Hepatocyte (in vitro differentiated cells): ENCODE measurements around the gene MRPL14.

Experiments
- EZH2 ChIP-seq: fragments of 200-600 bp; sonication (generic); IDR thresholded peaks from 2 replicates; pipeline ENCODE4 v1.6.1; 2016; ENCODE audit warnings: antibody characterized with exemption, mild to moderate bottlenecking, borderline replicate concordance
- TF ChIP-seq, protein P1 (sequence below): fragments of 200-600 bp; sonication (generic); IDR thresholded peaks from 2 replicates; pipeline ENCODE4 v1.5.1; 2016; ENCODE audit warnings: antibody characterized with exemption, mild to moderate bottlenecking; ENCODE audit not compliant: poor library complexity

DNA sequence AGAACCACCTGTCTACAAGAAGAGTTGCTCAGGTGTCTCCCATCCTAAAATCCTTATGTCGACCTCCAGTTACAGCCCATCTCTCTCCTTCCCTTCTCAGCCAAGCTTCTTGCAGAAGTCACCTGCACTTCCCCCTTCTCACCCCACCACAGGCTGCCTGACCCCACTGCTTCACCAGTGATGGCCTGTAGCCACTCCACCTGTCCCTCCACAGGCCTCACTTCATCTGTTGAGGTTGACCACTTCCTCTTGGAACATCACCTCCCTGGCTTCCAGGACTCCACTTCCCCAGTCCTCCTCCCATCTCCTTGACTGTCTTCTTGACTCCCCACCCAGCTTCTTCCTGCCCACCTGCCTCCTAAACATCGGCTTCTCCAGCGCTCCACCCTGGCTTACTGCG, 25.4 kb downstream of the MRPL14 start:
- TF ChIP-seq, protein P1, sequence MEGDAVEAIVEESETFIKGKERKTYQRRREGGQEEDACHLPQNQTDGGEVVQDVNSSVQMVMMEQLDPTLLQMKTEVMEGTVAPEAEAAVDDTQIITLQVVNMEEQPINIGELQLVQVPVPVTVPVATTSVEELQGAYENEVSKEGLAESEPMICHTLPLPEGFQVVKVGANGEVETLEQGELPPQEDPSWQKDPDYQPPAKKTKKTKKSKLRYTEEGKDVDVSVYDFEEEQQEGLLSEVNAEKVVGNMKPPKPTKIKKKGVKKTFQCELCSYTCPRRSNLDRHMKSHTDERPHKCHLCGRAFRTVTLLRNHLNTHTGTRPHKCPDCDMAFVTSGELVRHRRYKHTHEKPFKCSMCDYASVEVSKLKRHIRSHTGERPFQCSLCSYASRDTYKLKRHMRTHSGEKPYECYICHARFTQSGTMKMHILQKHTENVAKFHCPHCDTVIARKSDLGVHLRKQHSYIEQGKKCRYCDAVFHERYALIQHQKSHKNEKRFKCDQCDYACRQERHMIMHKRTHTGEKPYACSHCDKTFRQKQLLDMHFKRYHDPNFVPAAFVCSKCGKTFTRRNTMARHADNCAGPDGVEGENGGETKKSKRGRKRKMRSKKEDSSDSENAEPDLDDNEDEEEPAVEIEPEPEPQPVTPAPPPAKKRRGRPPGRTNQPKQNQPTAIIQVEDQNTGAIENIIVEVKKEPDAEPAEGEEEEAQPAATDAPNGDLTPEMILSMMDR: no peak
- TF ChIP-seq EZH2: no peak
